Measurements from ENCODE around the gene CEP95.
A peak's percentile ranks its signal among the peaks of the same experiment; 100 is the strongest.

The CEP95 gene

DNA sequence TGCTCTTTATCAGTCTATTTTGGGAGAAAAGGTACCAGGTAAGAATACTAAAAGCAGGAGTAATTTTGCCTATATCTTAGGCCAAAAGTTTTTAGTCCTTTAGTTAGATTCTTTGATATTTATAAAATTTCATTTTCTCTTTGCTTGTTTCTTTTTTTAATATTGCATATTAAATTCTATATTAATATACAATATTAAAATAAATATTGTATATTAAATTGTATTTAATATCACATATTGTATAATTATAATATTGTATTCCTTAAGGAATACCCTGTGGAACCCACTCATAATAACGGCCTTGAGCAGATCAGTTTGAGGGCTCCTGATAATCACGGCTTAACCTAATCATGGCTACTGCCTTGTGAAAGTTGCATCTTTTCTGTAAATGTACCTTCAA lies 1.9 kb downstream of the CEP95 start:
- Histone ChIP-seq H4K20me1 (peaks cover 40 to 78% (median 61%) of the 10 kb centered on the region in 11 experiments), H3K4me3 (peak overlapping the region in 9 of 10 experiments; percentile 87 to 98 (median 91); a peak in 15 of 20 replicates), H3K36me3 (peaks cover 62 to 74% (median 64%) of the 10 kb centered on the region in 11 experiments), H3K4me2 (peak overlapping the region; percentile 75 to 97 (median 88)), H3K27me3 (no peaks in the 10 kb centered on the region), H3K27ac (no peak overlapping the region), H3K4me1 (peaks cover 20 to 30% (median 27%) of the 10 kb centered on the region in 10 experiments), H3K9ac (peak overlapping the region; percentile 96 to 100 (median 100); a peak in 17 of 22 replicates), H3K9me3 (replicated peaks in 1 of 11) (no peaks in the 10 kb centered on the region)
- TF ChIP-seq Cebpa-rat (IDR thresholded peaks at IDR 0.05) = no peak

DNA sequence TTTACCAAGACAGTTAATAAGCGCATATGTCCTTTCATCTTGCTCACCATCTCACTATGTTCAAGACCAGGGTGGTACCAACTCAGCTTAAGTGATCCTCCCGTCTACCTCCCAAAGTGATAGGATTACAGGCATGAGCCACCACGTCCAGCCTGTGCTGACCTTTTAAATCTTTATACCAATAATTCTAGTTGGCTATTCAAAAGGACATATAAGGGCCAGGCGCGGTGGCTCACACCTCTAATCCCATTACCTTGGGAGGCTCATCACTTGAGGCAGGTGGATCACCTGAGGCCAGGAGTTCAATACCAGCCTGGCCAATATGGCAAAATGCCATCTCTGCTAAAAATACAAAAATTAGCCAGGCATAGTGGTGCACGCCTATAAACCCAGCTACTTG lies 2.4 kb downstream of the CEP95 start:
- Histone ChIP-seq H3K4me1 (peaks cover 15 to 29% (median 23%) of the 10 kb centered on the region in 10 experiments), H3K9me3 (replicated peaks in 1 of 11) (no peaks in the 10 kb centered on the region), H3K27ac (no peak overlapping the region), H3K4me2 (peak overlapping the region; percentile 6 to 97 (median 84); a peak in 19 of 22 replicates), H3K27me3 (no peaks in the 10 kb centered on the region), H3K4me3 (no peak overlapping the region; a peak in 1 of 20 replicates), H3K36me3 (peaks cover 58 to 74% (median 64%) of the 10 kb centered on the region in 11 experiments), H3K9ac (peak overlapping the region in 3 of 11 experiments; percentile 24 to 49 (median 26); a peak in 4 of 22 replicates), H4K20me1 (peaks cover 35 to 74% (median 56%) of the 10 kb centered on the region in 11 experiments)
- no peak for TF ChIP-seq Cebpa-rat (IDR thresholded peaks at IDR 0.05)

DNA sequence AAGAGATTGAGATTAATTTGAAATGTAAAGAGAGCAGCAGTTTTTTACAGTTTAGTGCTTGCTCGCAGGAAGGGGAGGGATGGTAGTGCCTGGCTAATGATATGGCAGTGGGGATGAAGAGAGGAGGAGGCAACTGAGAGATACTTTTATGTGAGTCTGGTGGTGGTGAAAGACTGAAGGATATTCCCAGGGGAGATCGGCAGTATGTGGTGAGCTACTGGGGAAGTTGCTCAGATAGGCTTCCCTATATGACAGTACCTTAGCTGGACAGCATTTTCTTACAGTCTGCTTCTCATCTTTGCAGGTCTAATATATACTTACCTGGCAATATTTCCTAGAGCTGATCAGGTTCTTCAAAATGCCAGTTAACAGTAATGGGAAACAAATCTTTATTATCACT lies 8.6 kb downstream of the CEP95 start:
- peaks cover 89 to 100% (median 97%) of the 10 kb centered on the region in 11 experiments for H3K36me3 ChIP-seq
- H3K27ac ChIP-seq = peak overlapping the region in 3 of 11 experiments; percentile 8 to 32 (median 22); a peak in 1 of 22 replicates
- peak overlapping the region in 3 of 11 experiments; percentile 6 to 53 (median 17); a peak in 3 of 22 replicates for H3K9ac ChIP-seq
- TF ChIP-seq Cebpa-rat (IDR thresholded peaks at IDR 0.05) = no peak
- H4K20me1 ChIP-seq = peaks cover 7 to 53% (median 32%) of the 10 kb centered on the region in 11 experiments; a peak in 15 of 22 replicates
- peaks cover 11 to 27% (median 21%) of the 10 kb centered on the region in 10 experiments for H3K4me1 ChIP-seq
- no peaks in the 10 kb centered on the region for H3K27me3 ChIP-seq
- peak overlapping the region; percentile 25 to 69 (median 57); a peak in 20 of 22 replicates for H3K4me2 ChIP-seq
- H3K4me3 ChIP-seq = no peak overlapping the region
- no peaks in the 10 kb centered on the region for H3K9me3 ChIP-seq (replicated peaks in 1 of 11)

DNA sequence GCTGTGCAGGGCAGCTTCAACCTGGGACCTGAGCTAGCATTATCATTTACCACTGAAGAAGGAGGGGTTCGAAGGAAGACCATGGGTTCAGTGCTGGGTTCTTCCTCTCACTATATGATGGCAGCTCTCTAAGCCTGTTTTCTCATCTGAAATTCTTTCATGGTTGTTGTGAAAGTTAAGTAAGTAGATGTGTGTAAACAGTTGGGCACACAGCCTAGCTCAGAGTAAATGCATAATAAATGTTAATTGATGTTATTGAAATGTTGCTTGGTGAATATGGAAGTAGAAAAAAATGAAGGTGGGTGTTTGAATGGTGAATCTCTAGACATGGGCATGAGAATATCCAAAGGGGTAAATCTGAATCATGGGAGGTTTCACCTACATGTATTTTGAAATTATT lies 9.1 kb downstream of the CEP95 start:
- Histone ChIP-seq H3K9ac (no peak overlapping the region), H3K27me3 (no peaks in the 10 kb centered on the region), H3K9me3 (replicated peaks in 1 of 11) (no peaks in the 10 kb centered on the region), H4K20me1 (peaks cover 7 to 51% (median 30%) of the 10 kb centered on the region in 11 experiments; a peak in 15 of 22 replicates), H3K4me2 (peak overlapping the region in 10 of 11 experiments; percentile 25 to 69 (median 58); a peak in 17 of 22 replicates), H3K4me1 (peaks cover 11 to 27% (median 21%) of the 10 kb centered on the region in 10 experiments), H3K27ac (peak overlapping the region in 1 of 11 experiments; percentile 32; a peak in 1 of 22 replicates), H3K4me3 (no peak overlapping the region), H3K36me3 (peaks cover 89 to 100% (median 97%) of the 10 kb centered on the region in 11 experiments)
- no peak for TF ChIP-seq Cebpa-rat (IDR thresholded peaks at IDR 0.05)

DNA sequence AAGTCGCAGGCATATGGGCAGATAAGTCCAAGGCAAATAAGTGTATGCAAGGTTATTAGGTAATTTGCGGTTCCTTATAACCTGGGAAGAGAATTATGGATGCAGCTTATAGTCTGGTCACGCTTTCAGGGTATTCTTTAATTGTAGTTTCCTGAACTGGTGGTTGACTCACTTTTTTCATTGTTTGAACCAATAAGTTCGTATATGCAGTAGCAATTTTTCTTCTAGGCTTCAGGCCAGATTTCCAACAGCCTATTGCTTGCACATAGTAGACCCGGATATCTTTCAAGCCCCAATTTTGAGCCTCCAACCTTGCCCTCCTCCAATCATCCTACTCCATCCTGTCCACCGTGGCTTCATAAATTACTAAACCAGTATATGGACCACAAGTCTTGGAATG lies 12.8 kb downstream of the CEP95 start:
- no peak overlapping the region for H3K4me2 ChIP-seq
- H3K36me3 ChIP-seq = peaks cover 96 to 100% (median 98%) of the 10 kb centered on the region in 11 experiments
- no peaks in the 10 kb centered on the region for H3K9me3 ChIP-seq (replicated peaks in 1 of 11)
- peaks cover 7 to 36% (median 21%) of the 10 kb centered on the region in 11 experiments; a peak in 15 of 22 replicates for H4K20me1 ChIP-seq
- no peak overlapping the region for H3K27ac ChIP-seq
- no peak for TF ChIP-seq Cebpa-rat (IDR thresholded peaks at IDR 0.05)
- H3K9ac ChIP-seq = no peak overlapping the region
- H3K4me3 ChIP-seq = no peak overlapping the region
- peaks cover 11 to 16% (median 13%) of the 10 kb centered on the region in 10 experiments for H3K4me1 ChIP-seq
- H3K27me3 ChIP-seq = no peaks in the 10 kb centered on the region

DNA sequence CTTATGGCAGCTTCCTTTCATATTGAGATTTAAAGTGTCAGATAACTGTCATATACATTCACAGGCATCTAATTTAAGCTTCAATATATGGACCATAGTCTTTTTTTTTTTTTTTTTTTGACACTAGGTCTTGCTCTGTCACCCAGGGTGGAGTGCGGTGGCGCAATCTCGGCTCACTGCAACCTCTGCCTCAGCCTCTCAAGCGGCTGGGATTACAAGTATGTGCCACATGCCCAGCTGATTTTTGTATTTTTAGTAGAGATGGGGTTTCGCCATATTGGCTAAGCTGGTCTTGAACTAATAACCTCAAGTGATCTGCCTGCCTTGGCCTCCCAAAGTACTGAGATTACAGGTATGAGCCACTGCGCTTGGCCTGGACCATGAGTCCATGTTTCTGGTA lies 13.6 kb downstream of the CEP95 start:
- H3K36me3 ChIP-seq = peaks cover 96 to 100% (median 99%) of the 10 kb centered on the region in 11 experiments
- peaks cover 4 to 8% (median 6%) of the 10 kb centered on the region in 10 experiments for H3K4me1 ChIP-seq
- H3K27ac ChIP-seq = no peak overlapping the region
- no peak overlapping the region for H3K9ac ChIP-seq
- TF ChIP-seq Cebpa-rat (IDR thresholded peaks at IDR 0.05) = no peak
- no peak overlapping the region for H3K4me3 ChIP-seq
- H3K9me3 ChIP-seq (replicated peaks in 1 of 11) = no peaks in the 10 kb centered on the region
- no peaks in the 10 kb centered on the region for H3K27me3 ChIP-seq
- H4K20me1 ChIP-seq = peaks cover 4 to 28% (median 16%) of the 10 kb centered on the region in 11 experiments; a peak in 15 of 22 replicates
- no peak overlapping the region for H3K4me2 ChIP-seq

DNA sequence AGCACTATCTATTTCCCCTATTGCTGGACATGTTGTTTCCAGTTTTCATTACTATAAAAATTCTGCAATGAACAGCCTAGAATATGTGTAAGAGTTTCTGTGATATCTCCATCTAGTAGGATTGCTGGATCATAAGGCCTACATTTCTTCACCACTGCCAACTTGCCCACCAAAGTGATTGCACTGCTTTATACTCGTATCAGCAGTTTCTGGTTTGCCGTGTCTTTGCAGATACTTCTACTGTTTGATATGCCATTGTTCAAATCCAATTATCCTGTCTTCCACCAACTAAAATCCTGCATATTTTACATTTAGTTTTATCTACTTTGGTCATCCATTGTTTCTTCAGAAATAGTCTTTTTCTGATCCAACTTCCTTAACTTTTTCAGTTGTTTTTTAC lies 21.1 kb downstream of the CEP95 start:
- H3K9me3 ChIP-seq (replicated peaks in 1 of 11) = no peaks in the 10 kb centered on the region
- H4K20me1 ChIP-seq = peaks cover 0 to 7% (median 4%) of the 10 kb centered on the region in 11 experiments; a peak in 8 of 22 replicates
- peaks cover 100% of the 10 kb centered on the region in 11 experiments for H3K36me3 ChIP-seq
- H3K4me3 ChIP-seq = no peak overlapping the region
- no peaks in the 10 kb centered on the region for H3K27me3 ChIP-seq
- H3K4me2 ChIP-seq = no peak overlapping the region
- H3K27ac ChIP-seq = no peak overlapping the region
- H3K4me1 ChIP-seq = no peaks in the 10 kb centered on the region
- TF ChIP-seq Cebpa-rat (IDR thresholded peaks at IDR 0.05) = no peak
- H3K9ac ChIP-seq = no peak overlapping the region

DNA sequence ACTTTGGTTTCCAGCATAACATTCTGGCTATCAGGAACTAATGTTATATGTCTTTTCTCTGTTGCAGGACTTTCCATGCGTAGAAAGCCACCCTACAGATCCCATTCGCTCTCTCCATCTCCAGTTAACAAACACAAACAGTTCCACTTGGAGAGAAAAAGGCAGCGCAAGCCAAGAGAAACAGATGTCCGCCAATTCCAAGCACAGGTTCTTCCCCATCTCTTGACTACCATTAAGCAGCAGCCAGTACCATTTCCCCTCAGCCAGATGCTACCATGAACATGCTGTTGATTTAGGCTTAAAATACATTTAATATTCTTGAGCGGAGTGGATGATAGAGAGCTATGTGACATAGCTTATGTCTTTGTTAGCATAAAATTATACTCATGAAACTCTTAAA lies 22.4 kb downstream of the CEP95 start:
- Histone ChIP-seq H3K9me3 (replicated peaks in 1 of 11) (no peaks in the 10 kb centered on the region), H3K4me1 (no peaks in the 10 kb centered on the region), H3K4me2 (no peak overlapping the region), H4K20me1 (peaks cover 0 to 17% (median 4%) of the 10 kb centered on the region in 11 experiments; a peak in 8 of 22 replicates), H3K27ac (no peak overlapping the region), H3K9ac (no peak overlapping the region), H3K27me3 (no peaks in the 10 kb centered on the region), H3K36me3 (peaks cover 100% of the 10 kb centered on the region in 11 experiments), H3K4me3 (no peak overlapping the region)
- no peak for TF ChIP-seq Cebpa-rat (IDR thresholded peaks at IDR 0.05)

DNA sequence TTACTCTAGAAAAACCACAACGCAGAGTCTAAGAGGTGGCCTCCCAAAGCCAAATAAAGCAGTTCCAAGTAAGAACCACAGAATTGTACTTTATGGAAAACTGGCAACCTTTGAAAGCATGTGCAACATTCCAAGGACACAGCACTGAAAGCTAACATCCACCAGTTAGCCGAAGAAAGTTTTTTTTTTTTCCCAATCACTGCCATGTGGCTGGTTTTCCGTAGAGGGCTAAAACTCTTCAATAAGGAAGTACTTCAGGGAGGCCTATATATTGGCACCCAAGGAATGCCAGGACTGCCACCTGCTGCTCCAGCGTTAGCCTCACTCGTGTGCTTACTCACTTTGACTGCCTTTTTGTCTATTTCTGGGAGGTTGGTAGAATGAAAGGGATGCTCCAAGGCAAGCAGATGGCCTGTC lies 25.2 kb downstream of the CEP95 start:
- H3K4me1 ChIP-seq = no peaks in the 10 kb centered on the region
- H3K9ac ChIP-seq = no peak overlapping the region
- TF ChIP-seq Cebpa-rat (IDR thresholded peaks at IDR 0.05) = no peak
- peaks cover 100% of the 10 kb centered on the region in 11 experiments for H3K36me3 ChIP-seq
- H3K4me2 ChIP-seq = no peak overlapping the region
- H3K4me3 ChIP-seq = no peak overlapping the region
- no peak overlapping the region for H3K27ac ChIP-seq
- no peaks in the 10 kb centered on the region for H3K9me3 ChIP-seq (replicated peaks in 1 of 11)
- H4K20me1 ChIP-seq = peaks cover 0 to 21% (median under 1%) of the 10 kb centered on the region in 11 experiments; a peak in 9 of 22 replicates
- H3K27me3 ChIP-seq = no peaks in the 10 kb centered on the region
